SK-N-MC (cell line): ENCODE results near the gene PACSIN2.

Experiments used
- EZH2 ChIP-seq: fragments of 200-600 bp; sonication (generic); IDR thresholded peaks from one replicate; pipeline ENCODE4 v1.6.1; 2017; ENCODE audit warnings: antibody characterized with exemption
- FOXP2 ChIP-seq: optimal IDR thresholded peaks from 2 replicates; pipeline ENCODE3; 2011; ENCODE audit warnings: mild to moderate bottlenecking, moderate library complexity; ENCODE audit not compliant: insufficient read depth; ENCODE audit errors: extremely low read length, control extremely low read depth
- POLR2AphosphoS5 ChIP-seq: IDR thresholded peaks from 2 replicates; pipeline ENCODE4 v1.6.1; 2012; ENCODE audit warnings: mild to moderate bottlenecking, low read depth, low read length, borderline replicate concordance

DNA sequence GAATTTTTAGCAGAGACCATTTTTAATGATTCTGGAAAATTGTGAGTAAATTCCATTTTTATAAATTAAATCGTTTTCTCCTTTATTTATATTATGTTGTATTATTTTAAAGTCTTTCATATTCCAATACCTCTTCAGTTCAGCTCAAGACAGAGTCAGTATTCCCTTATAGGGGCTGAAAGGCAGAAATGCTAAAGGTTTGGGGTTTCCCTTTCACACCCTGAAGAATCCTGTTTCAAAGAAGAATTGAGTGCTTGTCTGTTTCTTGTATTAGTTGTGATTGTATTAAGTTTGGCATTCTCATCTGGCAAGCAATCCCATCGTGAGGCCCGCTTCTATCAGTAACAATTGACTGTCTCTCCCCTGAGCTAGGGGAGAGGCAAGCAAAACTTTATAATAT lies 57.4 kb downstream of the PACSIN2 start:
- TF ChIP-seq POLR2AphosphoS5 (no peak), EZH2 (no peak), FOXP2 (no peak)
